HCT116 (cell line): Measurements from ENCODE around the gene C15orf39. TPM values are rescaled to one million over a fixed set of nuclear protein-coding genes. Genes with fewer than 3 reads are reported as not detected.

Source experiments
- ATAC-seq: fragments of 200-7000 bp; cut with Tn5 transposase; 2 replicates; pipeline ENCODE4 v1.9.1; 2020; ENCODE audit warnings: mild to moderate bottlenecking, moderate library complexity
- BruUV-seq: library from RNA; stranded (reverse); fragments of 400-500 nt; replicated peaks from 2 replicates; lab custom pipeline; 2021; lab: Mats Ljungman, UMichigan
- CTCF ChIA-PET: fragments of 300-600 bp; sonication (Branson Sonifier 250); formaldehyde crosslinking; loops from one replicate; lab custom pipeline; 2021; ENCODE audit warnings: antibody characterized with exemption; lab: Charles Lee
- POLR2A ChIA-PET: fragments of 300-600, 350-600 bp; sonication (Branson Sonifier 250); formaldehyde crosslinking; loops from one replicate; lab custom pipeline; 2021; ENCODE audit warnings: antibody characterized with exemption; lab: Charles Lee
- RAD21 ChIA-PET, 2 experiments: fragments of 300-600 bp; sonication (Branson Sonifier 250); formaldehyde crosslinking; loops; one replicate each; lab custom pipeline; 2023; ENCODE audit warnings: low total read pairs in 2 of 2; ENCODE audit not compliant: uncharacterized antibody in 2 of 2, unreplicated experiment in 2 of 2, low non-redundant PET in 1 of 2; lab: Charles Lee
- DNase-seq: peaks from one replicate; pipeline ENCODE4 v3.0.0-alpha.2; 2010; ENCODE audit warnings: low read depth, low spot score
- H2AFZ ChIP-seq: fragments of 200-600 bp; shearing (Covaris generic), sonication (generic); 2 replicates; pipeline ENCODE4 v1.6.1; 2017; ENCODE audit warnings: low read depth, mixed run types, mixed read lengths, antibody characterized with exemption, low read length; ENCODE audit not compliant: poor library complexity, severe bottlenecking
- H3K27ac ChIP-seq: 2 replicates; pipeline ENCODE4 v1.5.1; 2012; ENCODE audit warnings: low read depth, low read length
- H3K27me3 ChIP-seq: fragments of 200-600 bp; sonication (generic); 2 replicates; pipeline ENCODE4 v1.6.1; 2016; ENCODE audit warnings: mixed run types, low read length, mixed read lengths; ENCODE audit not compliant: insufficient read depth
- H3K36me3 ChIP-seq, 2 experiments: fragments of 200-500 bp in 1 of 2; fragments of 200-600 bp in 1 of 2; sonication (Bioruptor generic) in 1 of 2; sonication (generic) in 1 of 2; 2 replicates each; pipeline versions ENCODE4 v1.5.1 to v1.6.1; 2014 to 2016; ENCODE audit warnings: low read length in 2 of 2, inconsistent platforms in 1 of 2, mixed read lengths in 1 of 2, mixed run types in 1 of 2; ENCODE audit not compliant: insufficient read depth in 2 of 2, control insufficient read depth in 1 of 2
- H3K4me1 ChIP-seq, 2 experiments: fragments of 200-600 bp in 1 of 2; sonication (generic) in 1 of 2; 2 replicates each; pipeline versions ENCODE4 v1.5.1 to v1.6.1; 2012 to 2017; ENCODE audit warnings: low read length in 2 of 2, inconsistent platforms in 1 of 2, mild to moderate bottlenecking in 1 of 2, mixed read lengths in 1 of 2, mixed run types in 1 of 2, moderate library complexity in 1 of 2; ENCODE audit not compliant: insufficient read depth in 2 of 2, control insufficient read depth in 1 of 2
- H3K4me2 ChIP-seq: fragments of 200-600 bp; sonication (generic); 2 replicates; pipeline ENCODE4 v1.6.1; 2017; ENCODE audit warnings: mixed run types, low read length, mixed read lengths
- H3K4me3 ChIP-seq, 2 experiments: fragments of 200-600 bp in 1 of 2; sonication (generic) in 1 of 2; replicated peaks in 1 of 2; 2 replicates each; pipeline ENCODE4 v1.5.1; 2011 to 2016; ENCODE audit warnings: low read length in 2 of 2, control low read depth in 1 of 2, low read depth in 1 of 2, mild to moderate bottlenecking in 1 of 2, mixed read lengths in 1 of 2, mixed run types in 1 of 2
- H3K79me2 ChIP-seq: fragments of 200-600 bp; sonication (generic); 2 replicates; pipeline ENCODE4 v1.6.1; 2017; ENCODE audit warnings: mild to moderate bottlenecking, mixed run types, low read length, moderate library complexity, mixed read lengths; ENCODE audit not compliant: insufficient read depth
- H3K9ac ChIP-seq: fragments of 200-600 bp; sonication (generic); 2 replicates; pipeline ENCODE4 v1.6.1; 2016; ENCODE audit warnings: low read length, mixed read lengths
- H3K9me2 ChIP-seq: fragments of 200-600 bp; sonication (generic), shearing (Covaris generic); 2 replicates; pipeline ENCODE4 v1.6.1; 2017; ENCODE audit warnings: mixed run types, mild to moderate bottlenecking, moderate library complexity; ENCODE audit not compliant: insufficient read depth
- H3K9me3 ChIP-seq, 2 experiments: fragments of 200-500 bp in 1 of 2; fragments of 200-600 bp in 1 of 2; sonication (Bioruptor generic) in 1 of 2; sonication (generic) in 1 of 2; 2 replicates each; pipeline ENCODE4 v1.6.1; 2014 to 2017; ENCODE audit warnings: low read length in 2 of 2, mixed read lengths in 2 of 2, inconsistent platforms in 1 of 2, low read depth in 1 of 2, mild to moderate bottlenecking in 1 of 2, mixed run types in 1 of 2, moderate library complexity in 1 of 2; ENCODE audit not compliant: control insufficient read depth in 1 of 2, insufficient read depth in 1 of 2
- H4K20me1 ChIP-seq: fragments of 200-600 bp; sonication (generic), shearing (Covaris generic); 2 replicates; pipeline ENCODE4 v1.6.1; 2017; ENCODE audit warnings: mixed run types, mild to moderate bottlenecking, moderate library complexity; ENCODE audit not compliant: insufficient read depth
- EGR1 ChIP-seq: IDR thresholded peaks from 2 replicates; pipeline ENCODE4 v1.6.1; 2012; ENCODE audit warnings: low read depth
- POLR2A ChIP-seq: IDR thresholded peaks from 2 replicates; pipeline ENCODE4 v1.7.0; 2011; ENCODE audit warnings: borderline replicate concordance; ENCODE audit not compliant: insufficient read depth, insufficient read length; ENCODE audit errors: extremely low read depth
- POLR2AphosphoS5 ChIP-seq: IDR thresholded peaks from 2 replicates; pipeline ENCODE4 v1.6.1; 2011; ENCODE audit warnings: mild to moderate bottlenecking, low read depth, low read length, moderate library complexity
- intact Hi-C: fragments of 100-400 bp; cut with micrococcal nuclease; formaldehyde crosslinking; loops from 2 replicates; pipeline ENCODE4 v1.10.0; 2022
- total RNA-seq: library from RNA; stranded (reverse); gene quantifications from one replicate; pipeline ENCODE4 v1.2.1, GENCODE V29; 2021; ENCODE audit not compliant: unreplicated experiment
- TF ChIP-seq, protein P1 (sequence below), 3 experiments: fragments of 200-600 bp in 1 of 3; sonication (generic) in 1 of 3; IDR thresholded peaks in 2 of 3; conservative IDR thresholded peaks in 1 of 3; 2 replicates each; pipeline ENCODE4 v1.5.1; 2012 to 2017; ENCODE audit warnings: low read depth in 2 of 3, low read length in 2 of 3, antibody characterized with exemption in 1 of 3, borderline replicate concordance in 1 of 3, control low read depth in 1 of 3, mild to moderate bottlenecking in 1 of 3, mixed read lengths in 1 of 3, mixed run types in 1 of 3, moderate library complexity in 1 of 3; ENCODE audit not compliant: insufficient read depth in 1 of 3

C15orf39 gene
- total RNA-seq, 1 experiment from 2014 or later: 29.3 TPM

DNA sequence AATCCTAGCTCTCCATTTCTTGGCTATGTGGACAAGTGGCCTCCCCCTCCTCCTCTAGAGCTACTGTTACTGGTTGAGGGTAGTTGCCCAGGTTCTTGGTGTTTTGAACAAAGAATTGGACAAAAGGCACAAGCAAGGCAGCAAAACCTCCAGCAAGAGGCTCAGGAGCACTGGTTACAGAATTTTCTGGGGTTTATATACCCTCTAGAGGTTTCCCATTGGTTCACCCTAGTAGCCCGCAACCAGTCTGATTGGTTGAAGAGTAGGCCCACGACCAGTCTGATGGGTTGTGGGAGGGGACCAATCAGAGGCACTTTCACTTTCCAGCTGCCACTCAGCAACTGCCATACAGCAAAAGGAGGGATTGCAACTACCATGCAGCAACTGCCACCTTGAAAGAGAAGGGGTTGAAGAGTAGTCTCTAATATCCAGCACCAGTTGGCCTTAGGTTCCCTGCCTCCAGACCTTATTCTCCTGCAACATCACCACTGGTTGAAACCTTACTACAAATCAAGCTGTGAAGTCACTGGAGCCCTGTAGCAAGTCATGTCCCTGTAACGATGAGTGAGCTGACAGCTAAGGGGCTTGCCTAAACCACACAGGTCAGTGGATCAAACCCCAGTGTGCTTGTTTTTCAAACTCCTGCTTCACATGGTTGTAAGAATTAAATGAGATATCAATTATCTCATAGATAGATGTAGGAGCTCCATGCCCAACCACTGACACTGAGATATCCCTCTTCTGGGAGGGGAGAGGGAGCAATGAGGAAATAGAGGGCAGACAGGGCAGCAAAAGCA, 2.9 kb upstream of the C15orf39 start:
- CTCF ChIA-PET: no interaction called here
- Histone ChIP-seq H3K79me2 (peaks cover 18% of the 10 kb centered on the region), H3K9me2 (no peaks in the 10 kb centered on the region), H3K36me3 (no peaks in the 10 kb centered on the region)
- no peak for ATAC-seq
- peak; percentile 54 for TF ChIP-seq POLR2AphosphoS5
- TF ChIP-seq, protein P1, sequence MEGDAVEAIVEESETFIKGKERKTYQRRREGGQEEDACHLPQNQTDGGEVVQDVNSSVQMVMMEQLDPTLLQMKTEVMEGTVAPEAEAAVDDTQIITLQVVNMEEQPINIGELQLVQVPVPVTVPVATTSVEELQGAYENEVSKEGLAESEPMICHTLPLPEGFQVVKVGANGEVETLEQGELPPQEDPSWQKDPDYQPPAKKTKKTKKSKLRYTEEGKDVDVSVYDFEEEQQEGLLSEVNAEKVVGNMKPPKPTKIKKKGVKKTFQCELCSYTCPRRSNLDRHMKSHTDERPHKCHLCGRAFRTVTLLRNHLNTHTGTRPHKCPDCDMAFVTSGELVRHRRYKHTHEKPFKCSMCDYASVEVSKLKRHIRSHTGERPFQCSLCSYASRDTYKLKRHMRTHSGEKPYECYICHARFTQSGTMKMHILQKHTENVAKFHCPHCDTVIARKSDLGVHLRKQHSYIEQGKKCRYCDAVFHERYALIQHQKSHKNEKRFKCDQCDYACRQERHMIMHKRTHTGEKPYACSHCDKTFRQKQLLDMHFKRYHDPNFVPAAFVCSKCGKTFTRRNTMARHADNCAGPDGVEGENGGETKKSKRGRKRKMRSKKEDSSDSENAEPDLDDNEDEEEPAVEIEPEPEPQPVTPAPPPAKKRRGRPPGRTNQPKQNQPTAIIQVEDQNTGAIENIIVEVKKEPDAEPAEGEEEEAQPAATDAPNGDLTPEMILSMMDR (IDR thresholded peaks at IDR 0.05 in 2 of 3, conservative IDR thresholded peaks at IDR 0.05 in 1 of 3; ENCODE audit: borderline replicate concordance in 1 of 3, insufficient read depth in 1 of 3, low read depth in 2 of 3, low read length in 2 of 3): no peak
- TF ChIP-seq POLR2A: peak; percentile 36
- TF ChIP-seq, all 23 proteins: peak for 2
- peak; percentile 54 for DNase-seq
- Histone ChIP-seq H3K27me3 (no peaks in the 10 kb centered on the region), H3K27ac (no peak overlapping the region), H3K9ac (no peak overlapping the region), H3K4me1 (peaks cover 21 to 42% of the 10 kb centered on the region in 2 experiments), H2AFZ (no peak overlapping the region), H3K9me3 (no peaks in the 10 kb centered on the region), H3K4me3 (no peak overlapping the region), H4K20me1 (peaks cover 4% of the 10 kb centered on the region; the same call in 1 of the 2 replicates), H3K4me2 (peak overlapping the region; percentile 36)
- no TSS peak for BruUV-seq
- intact Hi-C loops: no loop called here
- ChIA-PET POLR2A (interaction anchor here (0.6 to 4.2 kb wide), 6 partner anchors 23 to 384 kb away, joined by 3 to 24 read pairs (median 4); partner anchors contain the start of gene PPCDC), RAD21 (no interaction called here)

DNA sequence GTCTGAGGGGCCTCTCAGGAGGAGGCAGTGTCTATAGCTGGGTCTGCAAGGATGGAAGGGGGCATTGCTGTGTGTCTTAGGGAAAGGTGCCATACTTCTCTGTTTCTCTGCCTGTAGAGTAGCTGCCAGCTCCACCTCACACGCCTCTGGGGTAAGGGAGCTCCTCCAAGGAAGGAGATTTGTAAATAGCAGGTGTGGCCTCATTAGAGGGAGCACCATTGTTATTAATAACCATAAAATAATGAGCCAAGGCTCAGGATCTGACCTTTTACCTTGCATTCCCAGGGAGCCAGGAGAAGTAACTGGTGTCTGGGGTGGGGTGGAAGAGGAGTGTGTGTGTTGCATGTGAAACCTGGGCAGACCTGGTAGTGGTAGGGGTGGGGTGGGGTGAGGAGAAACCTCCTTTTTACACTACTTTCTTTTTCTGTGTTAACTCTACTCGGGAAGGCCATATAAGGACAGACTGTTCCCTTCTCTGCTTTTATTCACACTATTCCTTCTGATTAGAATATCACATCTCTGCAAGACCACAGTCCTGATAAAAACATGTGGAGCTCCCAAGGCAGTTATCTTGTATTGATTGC, 2.2 kb upstream of the C15orf39 start:
- intact Hi-C loops: no loop called here

More for the DNA sequence above, 2.2 kb upstream of the C15orf39 start:
- ChIA-PET POLR2A (interaction anchor here (0.6 to 4.2 kb wide), 6 partner anchors 24 to 385 kb away, joined by 3 to 24 read pairs (median 4); partner anchors contain the start of gene PPCDC), CTCF (no interaction called here), RAD21 (no interaction called here)
- H3K27me3 ChIP-seq: no peaks in the 10 kb centered on the region
- DNase-seq (no peak), ATAC-seq (no peak)
- H3K9me2 ChIP-seq: no peaks in the 10 kb centered on the region
- H3K4me1 ChIP-seq: peaks cover 27 to 49% of the 10 kb centered on the region in 2 experiments
- H3K27ac ChIP-seq: no peak overlapping the region
- H3K9ac ChIP-seq: no peak overlapping the region
- peak overlapping the region; percentile 98; the same call in 1 of the 2 replicates for H3K4me2 ChIP-seq
- no TSS peak for BruUV-seq
- H3K4me3 ChIP-seq: no peak overlapping the region
- no peaks in the 10 kb centered on the region for H3K36me3 ChIP-seq
- H4K20me1 ChIP-seq: peaks cover 8% of the 10 kb centered on the region; the same call in 1 of the 2 replicates
- H3K9me3 ChIP-seq: no peaks in the 10 kb centered on the region
- no peak for TF ChIP-seq EGR1
- TF ChIP-seq, all 23 proteins: peak for 0
- Histone ChIP-seq H3K79me2 (peaks cover 25% of the 10 kb centered on the region), H2AFZ (no peak overlapping the region)
